Left hindlimb (tissue), 1 donor: ENCODE measurements around the gene DYNC1H1.
A peak's percentile ranks its signal among the peaks of the same experiment; 100 is the strongest.
"Not testable (repeated sequence)": the region's sequence is repeated elsewhere in the genome, so short reads cannot be mapped to it uniquely, and the experiment has no call there.

Experiments
- DNase-seq: peaks from one replicate; pipeline ENCODE4 v3.0.0-alpha.2; 2018

The DYNC1H1 gene

DNA sequence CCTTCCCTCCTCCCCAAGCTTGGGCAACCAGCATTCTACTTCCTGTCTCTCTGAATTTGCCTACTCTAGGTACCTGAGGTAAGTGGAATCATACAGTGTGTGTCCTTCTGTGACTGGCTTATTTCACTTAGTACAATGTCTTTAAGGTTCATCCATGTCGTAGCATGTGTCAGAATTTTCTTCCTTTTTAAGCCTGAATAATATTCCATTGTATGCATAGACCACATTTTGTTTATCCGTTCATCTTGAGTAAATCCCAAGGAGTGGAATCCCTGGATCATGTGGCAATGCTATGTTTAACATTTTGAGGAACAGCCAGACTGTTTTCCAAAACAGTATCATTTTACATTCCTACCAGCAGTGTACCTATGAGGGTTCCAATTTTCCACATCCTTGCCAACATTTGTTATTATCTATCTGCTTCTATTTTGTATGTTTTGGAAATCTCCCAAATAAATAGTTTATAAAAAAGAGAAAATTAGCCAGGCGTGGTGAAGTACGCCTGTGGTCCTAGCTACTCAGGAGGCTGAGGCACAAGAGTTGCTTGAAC, 110.1 kb downstream of the DYNC1H1 start:
- DNase-seq = no peak

DNA sequence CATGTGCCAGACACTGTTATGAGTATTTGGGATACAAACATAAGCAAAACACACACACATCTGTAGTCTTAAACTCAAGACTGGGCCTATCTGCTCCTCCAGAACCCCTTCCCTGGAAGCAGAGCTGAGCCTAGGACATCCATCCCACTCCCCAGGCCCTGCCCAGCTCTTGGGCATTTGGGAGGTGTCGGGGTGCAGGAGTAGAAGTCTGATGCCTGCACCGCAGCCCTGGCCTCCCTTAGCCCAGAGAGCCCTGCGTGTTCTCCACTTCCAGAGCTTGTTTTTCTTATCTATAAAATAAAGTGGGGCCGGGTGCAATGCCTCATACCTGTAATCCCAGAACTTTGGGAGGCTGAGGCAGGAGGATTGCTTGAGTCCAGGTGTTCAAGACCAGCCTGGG, 110.8 kb downstream of the DYNC1H1 start:
- DNase-seq = no peak

DNA sequence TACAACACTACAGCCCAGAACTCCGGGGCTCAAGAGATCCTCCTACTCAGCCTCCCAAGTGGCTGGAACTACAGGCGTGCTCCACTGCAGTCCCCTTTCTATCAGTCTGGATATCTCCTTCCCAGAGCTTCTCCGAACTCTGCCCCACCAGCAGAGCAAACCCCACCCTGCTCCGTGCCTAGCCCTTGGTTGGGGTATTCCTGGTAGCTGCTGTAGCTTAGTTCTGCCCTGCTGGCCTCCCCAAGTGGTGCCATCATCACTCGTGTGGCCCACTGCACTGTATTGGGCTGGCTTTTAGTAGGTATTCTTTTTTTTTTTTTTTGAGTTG, 113.0 kb downstream of the DYNC1H1 start:
- no peak for DNase-seq

DNA sequence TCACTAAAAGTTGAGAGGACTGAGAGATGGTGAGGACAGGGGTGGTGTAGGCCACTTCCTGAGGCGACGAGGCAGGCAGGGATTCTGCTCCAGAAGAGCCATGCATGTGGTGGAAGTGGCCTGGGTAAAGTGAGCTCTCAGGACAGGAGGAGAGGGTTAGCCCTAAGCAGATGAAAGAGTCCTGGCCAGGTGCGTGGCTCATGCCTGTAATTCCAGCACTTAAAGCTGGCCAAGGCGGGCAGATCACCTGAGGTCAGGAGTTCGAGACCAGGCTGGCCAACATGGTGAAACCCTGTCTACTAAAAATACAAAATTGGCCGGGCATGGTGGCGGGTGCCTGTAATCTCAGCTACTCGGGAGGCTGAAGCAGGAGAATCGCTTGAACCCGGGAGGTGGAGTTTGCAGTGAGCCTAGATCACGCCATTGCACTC, 114.0 kb downstream of the DYNC1H1 start:
- not testable (repeated sequence) for DNase-seq

DNA sequence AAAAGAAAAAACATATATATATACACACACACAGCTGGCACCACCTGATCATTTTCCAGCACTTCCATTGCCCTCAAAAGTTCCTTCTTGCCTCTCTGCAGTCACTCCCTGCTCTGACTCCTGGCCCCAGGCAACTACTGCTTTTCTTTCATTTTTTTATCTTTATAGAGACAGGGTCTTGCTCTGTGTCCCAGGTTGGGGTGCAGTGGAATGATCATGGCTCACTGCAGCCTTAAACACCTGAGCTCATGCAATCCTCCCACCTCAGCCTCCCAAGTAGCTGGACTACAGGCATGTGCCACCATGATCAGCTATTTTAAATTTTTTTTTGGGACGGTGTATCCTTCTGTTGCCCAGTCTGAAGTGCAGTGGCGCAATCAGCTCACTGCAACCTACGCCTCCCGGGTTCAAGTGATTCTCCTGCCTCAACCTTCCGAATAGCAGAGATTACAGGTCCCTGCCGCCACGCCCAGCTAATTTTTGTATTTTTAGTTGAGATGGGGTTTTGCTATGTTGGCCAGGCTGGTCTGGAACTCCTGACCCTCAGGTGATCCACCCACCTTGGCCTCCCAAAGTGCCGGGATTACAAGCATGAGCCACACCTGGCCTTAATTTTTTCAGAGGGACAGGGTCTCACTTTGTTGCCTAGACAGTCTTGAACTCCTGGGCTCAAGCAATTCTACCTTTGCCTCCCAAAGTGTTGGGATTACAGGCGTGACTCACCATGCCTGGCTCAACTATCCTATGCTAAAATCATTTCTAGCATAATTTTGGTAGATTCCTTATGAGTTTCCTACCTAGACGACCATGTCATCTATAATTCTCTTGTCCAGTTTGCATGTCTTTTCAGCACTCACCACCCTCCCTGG, 114.7 kb downstream of the DYNC1H1 start:
- no peak for DNase-seq

DNA sequence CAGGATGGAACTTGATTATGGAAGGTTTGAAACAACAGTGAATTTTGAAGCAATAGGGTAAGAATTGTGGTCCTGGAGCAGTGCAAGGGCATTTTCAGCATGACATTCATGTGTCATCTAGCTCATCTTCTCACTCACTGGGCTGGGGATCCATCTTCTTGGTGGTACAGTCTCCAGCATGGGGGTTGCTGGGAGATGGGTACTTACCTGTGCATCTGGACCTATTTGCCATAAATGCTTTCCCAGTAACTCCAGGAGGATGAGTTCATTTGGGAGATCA, 115.3 kb downstream of the DYNC1H1 start:
- DNase-seq = no peak

DNA sequence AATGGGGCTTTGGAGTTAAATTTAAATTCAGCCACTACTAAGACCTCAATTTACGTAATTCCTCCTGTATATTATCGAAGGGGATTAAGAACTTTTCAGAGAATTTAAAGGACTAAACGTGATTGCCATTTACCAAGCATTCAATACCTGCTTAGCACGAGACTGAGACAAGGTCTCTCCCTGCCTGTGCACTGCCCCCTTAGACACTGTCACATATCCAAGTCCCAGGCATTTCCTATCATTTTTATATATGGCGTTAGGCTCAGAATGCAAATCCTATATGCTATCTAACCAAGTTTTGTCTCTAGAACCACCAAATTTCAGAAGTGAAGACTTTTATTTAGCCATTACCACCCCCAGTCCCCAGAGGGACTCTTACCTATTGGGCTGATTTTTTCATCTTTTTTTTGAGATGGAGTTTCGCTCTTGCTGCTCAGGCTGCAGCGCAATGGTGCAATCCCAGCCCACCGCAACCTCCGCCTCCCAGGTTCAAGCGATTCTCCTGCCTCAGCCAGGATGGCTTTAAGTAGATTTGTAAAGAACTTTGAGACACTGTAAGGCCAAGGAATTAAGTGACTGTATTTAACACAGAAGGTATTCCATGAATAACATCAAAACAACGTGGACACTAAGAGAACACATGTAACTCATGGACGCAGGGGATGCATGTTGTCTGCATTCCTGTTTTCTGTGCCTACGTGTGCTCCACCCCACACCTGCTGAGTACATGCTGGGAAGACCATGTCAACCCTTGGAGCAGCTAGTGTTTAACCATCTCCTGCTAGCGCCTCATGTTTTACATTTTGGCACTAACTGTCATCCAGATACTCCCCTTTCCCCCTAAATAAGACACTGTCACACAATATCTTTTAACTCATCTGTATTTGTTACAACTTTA, 116.1 kb downstream of the DYNC1H1 start:
- DNase-seq = no peak

DNA sequence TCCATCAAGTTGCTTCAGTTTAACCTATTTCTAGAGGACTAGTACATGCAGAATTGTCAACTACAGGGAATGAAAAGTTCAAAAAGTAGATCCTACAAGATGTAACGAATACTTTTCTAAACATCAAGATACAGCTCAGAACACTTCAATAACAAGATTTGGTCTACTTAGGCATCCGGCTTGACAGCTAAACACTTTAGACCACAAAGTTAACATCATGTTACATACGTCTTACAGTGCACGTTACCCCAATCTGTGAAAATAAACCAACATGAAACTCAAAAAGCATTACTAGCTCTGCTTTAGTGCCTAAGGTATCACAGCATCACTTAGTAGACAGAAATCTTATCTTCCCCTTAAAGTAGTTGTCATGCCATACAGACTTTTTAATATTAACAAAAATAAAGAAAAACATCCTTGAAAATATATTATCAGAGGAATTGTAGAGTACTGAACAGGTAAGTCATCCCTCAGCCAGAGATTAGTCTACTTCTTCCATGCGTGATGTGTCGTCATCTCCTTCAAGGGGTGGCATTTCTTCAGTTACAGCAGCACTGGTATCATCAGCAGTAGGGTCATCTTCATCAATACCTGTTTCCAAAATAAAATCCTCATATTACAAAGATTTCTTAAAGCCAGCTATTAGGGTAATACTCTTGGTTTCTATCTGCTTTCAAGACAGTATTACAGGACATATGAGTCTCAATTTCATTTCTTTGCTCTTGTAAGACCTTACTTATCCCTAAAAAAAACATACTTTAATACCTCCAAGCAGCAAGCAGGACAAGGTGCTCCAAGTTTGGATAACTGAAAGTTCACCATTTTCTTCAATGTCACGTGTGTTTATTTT, 117.1 kb downstream of the DYNC1H1 start:
- no peak for DNase-seq

DNA sequence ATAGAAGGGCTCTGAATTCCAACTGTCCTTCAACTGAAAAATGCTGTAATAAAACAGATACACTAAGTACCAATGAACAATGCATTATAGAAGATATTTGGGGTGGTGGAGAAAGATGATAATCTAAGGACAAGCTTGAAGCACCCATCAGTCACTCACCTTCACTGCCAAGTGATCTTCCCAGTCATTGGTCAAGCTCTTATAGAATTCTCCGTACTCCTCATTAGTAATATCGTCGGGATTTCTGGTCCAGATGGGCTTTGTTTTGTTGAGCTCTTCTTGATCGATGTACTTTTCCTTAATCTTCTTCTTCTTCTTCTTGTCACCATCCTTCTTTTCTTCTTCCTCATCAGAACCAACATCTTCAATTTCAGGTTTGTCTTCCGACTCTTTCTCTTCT, 120.1 kb downstream of the DYNC1H1 start:
- DNase-seq = not testable (repeated sequence)

DNA sequence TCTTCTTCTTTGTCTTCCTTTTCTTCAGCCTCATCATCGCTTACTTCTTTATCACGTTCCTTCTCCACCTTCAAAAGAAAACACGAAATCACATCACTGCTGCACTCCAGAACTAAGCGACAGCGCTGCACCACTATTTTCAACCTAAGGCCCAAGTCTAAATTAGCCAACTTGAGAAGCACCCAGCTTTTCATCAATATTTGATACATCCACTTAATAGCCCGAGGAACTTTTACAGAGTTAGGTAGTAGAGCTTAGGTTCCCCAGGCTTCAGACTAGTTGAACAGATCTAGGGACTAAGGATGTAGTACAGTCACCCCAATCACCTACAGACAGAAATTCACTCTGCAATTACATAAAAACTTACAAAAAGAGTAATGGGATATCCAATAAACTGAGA, 120.6 kb downstream of the DYNC1H1 start:
- no peak for DNase-seq

DNA sequence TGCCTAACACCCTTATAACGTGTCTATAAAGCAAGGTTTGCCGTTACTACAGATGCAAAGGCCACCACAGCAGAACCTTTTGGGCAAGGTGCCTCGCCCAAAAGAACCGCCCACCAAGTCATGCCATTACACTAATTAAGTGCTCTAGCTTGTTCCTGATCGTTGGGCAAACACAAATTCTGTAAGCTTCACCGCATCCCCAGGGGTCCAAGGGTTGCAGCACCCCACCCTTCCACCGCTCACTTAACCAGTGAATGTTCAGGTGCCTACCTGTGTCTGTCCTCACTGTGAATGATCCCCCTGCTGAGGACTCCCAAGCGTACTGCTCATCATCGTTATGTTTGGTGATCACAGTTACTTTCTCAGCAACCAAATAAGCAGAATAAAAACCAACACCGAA, 121.1 kb downstream of the DYNC1H1 start:
- DNase-seq = no peak

DNA sequence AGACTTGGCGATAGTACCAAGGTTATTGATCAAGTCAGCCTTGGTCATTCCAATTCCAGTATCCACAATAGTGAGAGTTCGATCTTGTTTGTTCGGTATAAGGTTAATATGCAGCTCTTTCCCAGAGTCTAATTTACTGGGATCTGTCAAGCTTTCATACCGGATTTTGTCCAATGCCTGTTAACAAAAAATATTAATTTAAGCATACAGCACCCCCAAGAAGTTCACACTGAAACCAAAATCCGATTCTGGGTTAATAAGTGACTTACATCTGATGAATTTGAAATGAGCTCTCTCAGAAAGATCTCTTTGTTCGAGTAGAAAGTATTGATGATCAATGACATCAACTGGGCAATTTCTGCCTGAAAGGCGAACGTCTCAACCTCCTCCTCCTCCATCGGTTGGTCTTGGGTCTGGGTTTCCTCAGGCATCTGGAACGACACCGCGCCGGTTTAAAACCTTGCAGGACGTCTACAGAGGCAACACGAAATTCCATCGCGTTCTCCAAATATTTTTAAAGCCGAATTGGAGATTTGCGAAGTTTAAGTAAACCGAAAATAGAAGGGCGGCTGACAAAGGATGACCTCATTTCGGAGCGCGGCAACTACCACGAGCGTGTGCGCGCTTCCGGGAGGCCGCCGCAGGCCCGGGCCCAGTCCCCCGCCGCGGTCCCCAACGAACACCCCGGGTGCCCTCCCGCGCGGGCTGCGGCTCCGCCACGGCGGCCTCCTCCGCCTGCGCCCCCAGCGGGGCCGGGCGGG, 121.8 kb downstream of the DYNC1H1 start:
- peak; percentile 53 for DNase-seq

DNA sequence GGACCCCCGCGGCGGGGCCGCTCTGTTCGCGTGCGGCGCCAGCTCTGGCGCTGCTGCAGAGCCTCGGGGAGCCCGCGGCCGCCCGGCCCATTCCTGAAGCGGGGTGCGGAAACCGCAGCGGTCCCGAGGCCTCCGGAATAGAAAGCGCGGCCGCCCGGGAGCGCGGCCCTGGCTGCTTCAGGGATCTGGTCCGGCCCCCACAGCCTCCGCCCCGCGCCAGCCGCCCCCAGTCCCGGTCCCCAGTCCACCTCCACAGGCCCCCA, 122.3 kb downstream of the DYNC1H1 start:
- DNase-seq = no peak

DNA sequence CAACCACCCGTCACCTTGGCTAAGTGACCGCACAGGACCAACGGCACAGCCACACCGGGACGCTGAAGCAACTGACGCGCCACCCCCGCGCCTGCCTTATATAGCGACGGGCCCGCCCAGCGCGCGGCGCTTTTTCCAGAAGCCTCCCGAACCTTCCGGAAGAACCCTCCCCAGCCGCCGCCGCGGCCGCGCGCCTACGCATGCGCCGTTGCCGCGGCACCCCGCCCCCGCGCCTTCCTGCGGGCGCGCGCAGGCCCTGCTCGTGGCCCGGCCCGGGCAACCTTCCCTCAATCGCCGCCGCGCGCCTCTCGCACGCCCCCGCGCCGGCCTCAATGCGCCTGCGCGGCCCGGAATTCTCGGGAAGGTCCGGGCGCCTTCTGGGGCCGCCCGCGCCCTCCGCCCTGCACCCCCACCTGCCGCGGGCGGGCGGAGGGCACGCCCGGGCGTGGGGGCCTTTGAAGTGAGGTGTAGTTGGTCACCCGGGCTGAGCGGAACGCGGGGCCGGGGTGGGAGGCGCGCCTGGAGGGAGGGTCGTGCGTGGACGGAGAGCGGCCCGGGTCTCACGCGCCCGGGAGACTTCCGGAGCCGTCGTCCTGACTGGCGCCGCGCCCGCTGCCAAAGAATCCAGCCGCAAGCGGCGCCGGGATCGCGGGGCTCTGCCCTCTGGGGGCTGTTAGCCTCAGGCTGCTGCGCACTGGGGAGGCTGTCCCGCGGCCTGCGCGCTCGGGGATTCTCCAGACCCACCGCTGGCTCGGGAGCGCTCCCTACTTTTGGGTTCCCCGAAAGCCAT, 122.8 kb downstream of the DYNC1H1 start, which contains the start of gene HSP90AA1:
HSP90AA1 (minus strand) TSS at position 73 of the 790 bp plus-strand sequence. CDS start 666 bp downstream, outside the sequence.
- peak; percentile 96 for DNase-seq

DNA sequence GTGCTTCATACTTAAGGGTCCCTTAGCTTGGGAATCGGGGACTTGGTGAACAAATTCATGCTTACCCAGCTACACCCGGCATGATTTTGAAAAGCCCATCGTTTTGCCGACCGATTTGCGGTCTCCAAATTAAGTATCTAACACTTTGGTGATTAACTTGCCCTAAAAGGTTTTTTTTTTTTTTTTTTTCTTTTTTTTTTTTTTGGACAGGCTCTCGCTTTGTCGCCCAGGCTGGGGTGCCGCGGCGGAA, 123.3 kb downstream of the DYNC1H1 start:
- DNase-seq = no peak

DNA sequence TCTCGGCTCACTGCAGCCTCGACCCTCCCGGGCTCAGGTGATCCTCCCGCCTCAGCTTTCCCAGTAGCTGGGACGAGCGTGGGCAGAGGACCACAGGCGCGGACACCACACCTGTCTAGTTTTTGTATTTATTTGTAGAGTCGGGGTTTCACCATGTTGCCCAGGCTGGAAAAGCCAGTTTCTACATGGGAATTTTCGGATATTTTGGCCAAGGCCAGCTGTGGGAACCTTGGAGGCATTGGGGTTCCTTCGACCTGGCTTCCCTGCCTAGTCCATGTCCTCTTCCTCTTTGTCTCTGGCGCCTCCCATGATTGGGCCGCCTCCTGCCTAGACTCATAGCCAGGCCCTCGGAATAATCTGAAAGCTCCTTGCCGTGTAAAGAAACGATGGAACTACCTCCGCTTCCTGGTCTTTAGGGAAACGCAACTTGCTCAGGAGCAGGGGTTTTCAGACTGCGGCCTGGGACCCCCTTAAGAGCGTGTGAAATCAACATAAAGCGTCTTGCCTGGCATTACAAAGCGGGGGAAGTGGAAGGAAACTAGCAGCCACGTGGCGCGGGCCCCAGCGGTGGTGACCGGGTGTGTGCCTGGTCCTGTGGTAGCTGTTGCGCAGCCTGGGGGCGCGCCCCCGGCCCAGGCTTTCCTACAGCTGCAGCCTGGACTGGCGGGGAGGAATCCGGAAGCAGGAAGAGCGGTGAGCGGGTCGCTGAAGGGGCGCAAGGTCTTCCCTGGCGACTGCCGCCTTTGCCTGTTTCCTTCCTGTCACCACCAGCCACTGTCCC, 123.8 kb downstream of the DYNC1H1 start:
- DNase-seq = peak; percentile 77

DNA sequence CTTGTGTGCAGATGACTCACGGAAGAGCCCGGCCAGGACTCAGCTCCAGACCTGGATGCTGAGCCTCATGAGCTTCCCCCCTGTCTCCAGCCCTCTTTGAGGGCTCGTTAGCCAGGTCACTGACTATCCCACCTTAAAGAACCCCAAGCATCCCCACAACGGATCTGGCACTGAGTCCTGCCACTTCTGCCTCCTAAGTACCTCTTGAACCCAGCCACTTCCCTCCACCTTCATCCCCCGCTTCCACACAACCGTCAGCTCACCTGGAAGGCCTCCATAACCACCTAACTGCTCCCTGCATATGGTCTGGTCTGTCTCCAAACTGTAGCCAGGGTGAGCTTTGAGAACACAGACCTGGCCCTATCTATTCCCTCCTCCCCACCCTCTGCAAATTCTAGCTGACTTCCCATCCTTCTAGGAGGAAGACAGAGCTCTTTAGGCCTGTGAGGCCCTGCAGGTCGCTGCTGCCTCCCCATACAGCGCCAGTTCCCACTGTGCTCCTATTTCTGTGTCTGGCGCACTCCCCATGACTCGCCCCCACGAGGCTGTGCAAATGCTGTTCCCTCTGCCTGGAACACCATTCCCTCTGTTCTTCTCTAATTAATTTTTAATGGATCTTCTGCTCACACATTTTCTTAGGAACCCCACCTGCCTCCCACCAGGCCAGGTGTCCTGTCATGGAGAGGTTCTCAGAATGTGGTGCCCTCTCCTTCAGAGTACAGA, 125.4 kb downstream of the DYNC1H1 start:
- no peak for DNase-seq

DNA sequence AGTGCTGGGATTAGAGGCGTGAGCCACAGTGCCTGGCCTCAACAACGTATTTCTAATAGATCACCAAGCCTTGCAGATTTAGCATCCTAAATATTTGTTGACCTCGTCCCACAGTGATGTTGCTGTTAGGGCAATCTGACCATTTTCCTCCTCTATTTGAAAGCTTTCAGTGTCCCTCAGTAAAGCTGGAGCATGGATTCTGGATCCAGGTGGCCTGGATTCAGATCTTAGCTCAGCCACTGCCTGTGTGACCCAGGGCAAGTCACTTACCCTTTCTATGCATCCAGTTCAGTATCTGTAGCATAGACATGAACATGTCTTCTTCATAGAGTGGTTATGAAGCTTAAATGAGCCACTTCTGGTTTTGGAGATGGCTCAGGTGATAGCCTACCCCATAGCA, 126.3 kb downstream of the DYNC1H1 start:
- DNase-seq = no peak

DNA sequence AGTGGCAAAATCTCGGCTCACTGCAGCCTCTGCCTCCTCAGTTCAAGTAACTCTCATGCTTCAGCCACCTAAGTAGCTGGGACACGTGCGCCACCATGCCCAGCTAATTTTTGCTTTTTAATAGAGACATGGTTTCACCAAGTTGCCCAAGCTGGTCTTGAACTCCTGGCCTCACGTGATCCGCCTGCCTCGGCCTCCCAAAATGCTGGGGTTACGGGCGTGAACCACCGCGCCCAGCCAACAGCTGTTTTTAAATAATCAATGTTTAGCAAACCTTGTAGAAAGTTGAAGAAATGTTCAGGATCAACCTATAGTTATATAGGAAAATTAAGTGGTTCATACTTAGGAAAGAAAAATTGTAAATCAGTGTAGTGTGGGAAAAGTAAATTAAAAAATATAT, 128.4 kb downstream of the DYNC1H1 start:
- DNase-seq = no peak

DNA sequence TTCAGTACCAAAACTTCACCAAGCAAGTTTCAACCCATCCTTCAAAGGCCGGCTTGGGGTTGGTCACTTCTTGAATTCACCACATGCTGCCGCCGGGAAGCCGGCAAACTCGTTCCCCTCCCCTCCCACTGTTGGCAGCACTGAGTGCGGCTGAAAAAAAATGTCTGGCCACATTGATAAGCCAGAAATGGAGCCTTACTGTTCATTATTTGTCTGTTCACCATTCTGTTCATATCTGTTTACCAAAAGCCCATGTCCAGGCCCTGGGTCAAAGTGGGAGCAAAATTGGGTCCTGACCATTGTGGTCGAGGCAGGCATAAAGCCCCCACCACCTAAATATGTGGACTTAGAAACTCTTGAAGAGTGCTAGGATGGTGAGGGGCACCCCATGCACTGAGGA, 129.7 kb downstream of the DYNC1H1 start:
- no peak for DNase-seq
